Peyer's patch (tissue), 4 donors: Measurements from ENCODE around the gene SIPA1L3. TPM values are rescaled to one million over a fixed set of nuclear protein-coding genes. Genes with fewer than 3 reads are reported as not detected.

Source experiments
- DNase-seq, 3 donors: peaks; one replicate each; pipeline ENCODE4 v3.0.0-alpha.2; 2017 to 2019
- H3K27ac ChIP-seq, 4 donors: fragments of 200-600 bp; sonication (generic); one replicate each; pipeline ENCODE4 v1.5.1; 2016 to 2019
- H3K27me3 ChIP-seq, 2 donors: fragments of 200-600 bp; sonication (generic); one replicate each; pipeline ENCODE4 v1.5.1; 2019
- H3K36me3 ChIP-seq, 3 donors: fragments of 200-600 bp; sonication (generic); one replicate each; pipeline ENCODE4 v1.5.1; 2016 to 2019
- H3K4me1 ChIP-seq, 4 donors: fragments of 200-600 bp; sonication (generic); one replicate each; pipeline ENCODE4 v1.5.1; 2016 to 2019
- H3K4me3 ChIP-seq, 4 donors: fragments of 200-600 bp; sonication (generic); 1 replicate in 3 of 4; 2 replicates in 1 of 4; pipeline ENCODE4 v1.5.1; 2016 to 2019; ENCODE audit warnings: mild to moderate bottlenecking in 1 of 4
- H3K9me3 ChIP-seq, 4 donors: fragments of 200-600 bp; sonication (generic); one replicate each; pipeline ENCODE4 v1.5.1; 2016 to 2019; ENCODE audit warnings: mild to moderate bottlenecking in 1 of 4
- POLR2A ChIP-seq, 2 donors: fragments of 450-650 bp; IDR thresholded peaks; one replicate each; pipeline ENCODE4 v1.5.1; 2017; ENCODE audit warnings: antibody characterized with exemption in 2 of 2, mild to moderate bottlenecking in 2 of 2, moderate library complexity in 2 of 2
- total RNA-seq, 4 donors: library from RNA; depleted of rRNA; stranded (reverse); fragments of >200 nt; gene quantifications; one replicate each; pipeline ENCODE4 v1.1.0, GENCODE V29; 2016
- TF ChIP-seq, protein P1 (sequence below), 6 experiments: fragments of 450-650 bp in 4 of 6; fragments of 200-600 bp in 2 of 6; sonication (generic) in 1 of 6; IDR thresholded peaks; one replicate each; pipeline ENCODE4 v1.5.1; 2017 to 2019; ENCODE audit warnings: antibody characterized with exemption in 6 of 6, mild to moderate bottlenecking in 3 of 6, moderate library complexity in 1 of 6

Gene SIPA1L3
- total RNA-seq, 4 donors from 2014 or later = 63.5 to 304 (median 264) TPM

DNA sequence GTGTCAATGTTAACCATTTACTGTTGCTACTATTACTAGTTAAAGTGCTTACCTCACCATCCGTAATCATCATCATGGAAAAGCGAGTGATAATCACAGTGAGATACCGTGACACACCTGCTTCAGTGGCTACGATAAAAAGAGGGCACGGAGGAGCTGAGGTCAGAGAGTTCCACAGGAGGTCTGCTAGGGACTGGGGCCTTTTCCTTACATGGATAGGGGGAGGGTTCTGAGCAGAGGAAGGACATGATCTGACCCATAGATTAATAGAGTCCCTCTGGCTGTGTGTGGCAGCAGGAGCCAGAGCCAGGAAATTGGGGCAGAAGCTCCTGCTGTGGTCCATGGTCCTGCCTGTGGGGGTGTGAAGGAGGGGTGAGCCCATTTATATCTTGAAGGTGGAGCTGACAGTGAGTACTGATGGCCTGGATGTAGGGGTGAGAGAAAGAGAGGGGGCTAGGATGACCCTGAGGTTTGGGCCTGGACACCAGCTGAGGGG, 136.7 kb downstream of the SIPA1L3 start:
- TF ChIP-seq, protein P1, sequence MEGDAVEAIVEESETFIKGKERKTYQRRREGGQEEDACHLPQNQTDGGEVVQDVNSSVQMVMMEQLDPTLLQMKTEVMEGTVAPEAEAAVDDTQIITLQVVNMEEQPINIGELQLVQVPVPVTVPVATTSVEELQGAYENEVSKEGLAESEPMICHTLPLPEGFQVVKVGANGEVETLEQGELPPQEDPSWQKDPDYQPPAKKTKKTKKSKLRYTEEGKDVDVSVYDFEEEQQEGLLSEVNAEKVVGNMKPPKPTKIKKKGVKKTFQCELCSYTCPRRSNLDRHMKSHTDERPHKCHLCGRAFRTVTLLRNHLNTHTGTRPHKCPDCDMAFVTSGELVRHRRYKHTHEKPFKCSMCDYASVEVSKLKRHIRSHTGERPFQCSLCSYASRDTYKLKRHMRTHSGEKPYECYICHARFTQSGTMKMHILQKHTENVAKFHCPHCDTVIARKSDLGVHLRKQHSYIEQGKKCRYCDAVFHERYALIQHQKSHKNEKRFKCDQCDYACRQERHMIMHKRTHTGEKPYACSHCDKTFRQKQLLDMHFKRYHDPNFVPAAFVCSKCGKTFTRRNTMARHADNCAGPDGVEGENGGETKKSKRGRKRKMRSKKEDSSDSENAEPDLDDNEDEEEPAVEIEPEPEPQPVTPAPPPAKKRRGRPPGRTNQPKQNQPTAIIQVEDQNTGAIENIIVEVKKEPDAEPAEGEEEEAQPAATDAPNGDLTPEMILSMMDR (IDR thresholded peaks at IDR 0.05) = no peak
- no peak for TF ChIP-seq POLR2A (IDR thresholded peaks at IDR 0.05)
- no peaks in the 10 kb centered on the region for H3K36me3 ChIP-seq
- no peak for DNase-seq
- H3K9me3 ChIP-seq = no peaks in the 10 kb centered on the region
- no peak overlapping the region for H3K27ac ChIP-seq
- peaks cover 0 to 31% (median 13%) of the 10 kb centered on the region in 4 donors for H3K4me1 ChIP-seq
- no peak overlapping the region for H3K4me3 ChIP-seq
- no peaks in the 10 kb centered on the region for H3K27me3 ChIP-seq

DNA sequence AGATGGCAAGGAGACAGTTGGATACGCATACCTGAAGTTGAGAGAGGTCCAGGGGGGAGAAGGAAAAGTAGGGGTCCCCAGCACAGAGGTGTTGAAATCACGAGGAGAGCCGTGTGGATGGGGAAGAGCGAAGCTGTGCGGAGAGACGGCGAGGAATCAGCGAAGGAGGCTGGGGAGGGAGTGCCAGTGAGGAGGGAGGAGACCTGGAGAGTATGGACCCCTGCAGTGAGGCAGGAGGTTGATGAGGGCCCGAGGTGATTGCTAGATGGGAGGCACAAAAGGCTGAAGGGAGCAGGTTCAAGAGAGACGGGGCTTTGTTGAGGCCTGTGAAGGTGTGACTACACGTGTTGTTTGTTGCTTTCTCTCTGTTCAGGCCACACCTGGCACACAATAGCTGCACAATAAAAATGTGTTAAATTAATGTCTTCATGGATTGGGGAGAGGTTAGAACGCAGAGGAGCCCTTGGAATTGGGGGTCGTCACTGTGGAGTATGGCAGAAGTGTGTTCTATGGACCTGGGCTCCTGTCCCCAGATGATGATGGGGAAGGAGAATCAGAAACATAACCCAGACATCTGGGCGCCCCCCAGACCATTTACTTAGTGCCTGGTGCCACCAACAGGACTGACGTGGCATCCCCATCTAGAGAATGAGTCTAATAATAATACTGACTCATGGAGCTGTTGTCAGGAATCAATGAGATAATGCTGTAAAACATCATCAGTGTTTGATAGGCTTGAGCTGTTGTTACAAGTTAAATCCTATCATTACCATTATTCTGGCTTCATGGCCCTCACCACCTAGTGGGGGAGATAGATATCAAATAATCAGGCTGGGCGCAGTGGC, 137.5 kb downstream of the SIPA1L3 start:
- Histone ChIP-seq H3K9me3 (no peaks in the 10 kb centered on the region), H3K4me1 (peaks cover 0 to 32% (median 13%) of the 10 kb centered on the region in 4 donors), H3K36me3 (no peaks in the 10 kb centered on the region), H3K4me3 (no peak overlapping the region), H3K27ac (peak overlapping the region in 1 of 4 donors; percentile 86), H3K27me3 (no peaks in the 10 kb centered on the region)
- DNase-seq = no peak
- TF ChIP-seq, protein P1 (IDR thresholded peaks at IDR 0.05) = no peak
- no peak for TF ChIP-seq POLR2A (IDR thresholded peaks at IDR 0.05)

DNA sequence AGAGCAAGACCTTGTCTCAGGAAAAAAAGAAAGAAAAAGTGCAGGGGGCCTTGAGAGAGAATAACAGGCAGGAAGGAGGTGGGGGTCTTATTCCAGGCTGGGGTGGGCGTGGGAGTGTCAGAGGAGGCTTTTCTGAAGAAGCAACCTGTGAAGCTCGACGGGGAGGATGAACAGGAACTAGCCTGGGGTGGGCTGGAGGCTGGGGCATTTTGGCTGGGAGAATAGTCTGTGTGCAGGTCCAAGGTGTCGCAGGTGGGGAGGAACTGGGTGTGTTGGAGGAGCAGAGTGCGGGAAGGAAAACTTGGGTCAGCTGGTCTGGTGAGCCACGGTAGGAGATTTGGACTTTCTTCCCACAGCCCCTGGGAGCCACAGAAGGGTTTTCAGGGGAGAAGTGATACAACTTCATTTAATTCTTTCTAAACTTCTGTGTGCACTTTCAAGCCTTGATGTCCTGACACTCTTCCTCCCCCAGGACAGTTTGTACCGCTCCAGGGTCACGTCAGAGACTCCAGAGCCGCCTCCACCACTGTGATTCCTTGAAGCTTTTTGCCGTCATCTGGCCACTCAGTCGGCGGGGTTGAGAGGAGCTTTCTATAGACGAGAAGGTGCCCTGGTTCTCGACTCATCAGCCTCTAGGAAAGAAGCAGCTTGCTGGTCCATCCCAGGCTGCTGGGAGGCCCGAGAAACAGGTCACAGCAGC, 138.7 kb downstream of the SIPA1L3 start:
- DNase-seq = peak in 1 of 3 donors; percentile 28
- Histone ChIP-seq H3K36me3 (peaks cover 0 to 5% (median 0%) of the 10 kb centered on the region in 3 donors), H3K4me3 (no peak overlapping the region), H3K4me1 (peaks cover 0 to 32% (median 13%) of the 10 kb centered on the region in 4 donors), H3K27me3 (no peaks in the 10 kb centered on the region), H3K9me3 (no peaks in the 10 kb centered on the region), H3K27ac (peak overlapping the region in 2 of 4 donors; percentile 81 to 86)
- TF ChIP-seq POLR2A (IDR thresholded peaks at IDR 0.05) = no peak
- TF ChIP-seq, protein P1 (IDR thresholded peaks at IDR 0.05) = no peak

DNA sequence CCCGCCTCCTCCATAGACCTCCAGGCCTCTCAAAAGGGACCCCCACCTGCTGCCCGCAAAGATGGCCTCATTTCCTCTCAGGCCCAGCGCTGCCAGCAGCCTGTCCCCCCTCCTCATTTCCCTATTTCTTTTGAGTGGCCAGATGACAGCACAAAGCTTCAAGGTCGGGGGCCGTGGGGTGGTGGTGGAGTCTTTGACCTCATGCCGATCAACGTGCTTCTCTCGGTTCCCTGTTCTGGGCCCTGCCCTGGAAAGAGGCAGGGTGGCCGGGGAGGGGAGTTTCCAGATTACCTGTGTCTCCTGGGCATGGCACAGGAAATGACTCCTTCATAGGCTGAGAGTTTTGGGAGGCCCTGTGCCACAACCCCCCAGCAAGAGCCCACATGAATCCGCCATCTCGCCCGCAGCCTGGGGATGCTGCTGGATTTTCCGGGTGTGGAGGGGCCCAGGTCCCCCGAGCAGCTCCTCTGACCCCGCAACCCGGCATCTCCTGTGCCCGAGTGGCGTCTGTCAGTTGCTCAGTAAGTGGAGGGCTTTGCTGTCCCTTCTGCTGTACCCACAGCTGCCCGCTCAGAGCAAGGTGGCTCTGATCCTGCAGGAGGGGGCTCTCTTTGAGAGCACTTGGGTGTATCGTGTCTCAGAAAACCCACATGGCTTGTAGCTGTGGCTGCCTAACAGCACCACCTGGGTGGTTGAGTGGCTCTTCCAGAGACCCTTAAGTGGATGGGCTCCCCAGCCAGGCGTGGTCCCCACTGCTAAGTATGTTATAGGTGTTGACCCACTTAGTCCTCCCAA, 139.4 kb downstream of the SIPA1L3 start:
- H3K36me3 ChIP-seq = peaks cover 0 to 5% (median 0%) of the 10 kb centered on the region in 3 donors
- DNase-seq = peak in 2 of 3 donors; percentile 74 to 79
- no peak for TF ChIP-seq POLR2A (IDR thresholded peaks at IDR 0.05)
- TF ChIP-seq, protein P1 (IDR thresholded peaks at IDR 0.05) = no peak
- H3K27me3 ChIP-seq = no peaks in the 10 kb centered on the region
- no peaks in the 10 kb centered on the region for H3K9me3 ChIP-seq
- no peak overlapping the region for H3K4me3 ChIP-seq
- H3K4me1 ChIP-seq = peaks cover 0 to 32% (median 13%) of the 10 kb centered on the region in 4 donors
- peak overlapping the region in 2 of 4 donors; percentile 81 to 86 for H3K27ac ChIP-seq

DNA sequence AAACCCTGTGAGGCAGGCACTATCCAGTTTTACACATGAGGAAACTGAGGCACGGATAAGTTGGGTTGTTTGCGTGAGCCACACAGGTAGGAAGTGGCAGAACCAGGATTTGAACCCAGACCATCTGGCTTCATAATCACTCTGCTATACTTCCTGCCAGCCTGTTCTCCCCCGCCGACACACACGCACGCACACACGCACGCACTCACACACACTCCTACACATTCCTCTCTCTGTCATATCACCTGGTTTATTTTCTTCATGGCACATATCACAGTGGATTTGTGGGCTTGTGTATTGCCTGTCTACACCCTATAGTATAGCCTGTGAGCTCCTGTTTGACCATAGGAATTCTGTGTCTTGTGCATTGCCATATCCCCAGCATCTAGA, 140.0 kb downstream of the SIPA1L3 start:
- Histone ChIP-seq H3K4me3 (no peak overlapping the region), H3K9me3 (no peaks in the 10 kb centered on the region), H3K27me3 (no peaks in the 10 kb centered on the region), H3K4me1 (peaks cover 0 to 32% (median 13%) of the 10 kb centered on the region in 4 donors), H3K27ac (peak overlapping the region in 2 of 4 donors; percentile 81 to 86), H3K36me3 (peaks cover 0 to 5% (median 0%) of the 10 kb centered on the region in 3 donors)
- DNase-seq = peak in 1 of 3 donors; percentile 39
- no peak for TF ChIP-seq POLR2A (IDR thresholded peaks at IDR 0.05)
- TF ChIP-seq, protein P1 (IDR thresholded peaks at IDR 0.05) = no peak
